Muscle layer of colon (tissue), 2 donors: Measurements from ENCODE around the gene RNF141.

Source experiments
- H3K27ac ChIP-seq: one replicate; pipeline ENCODE4 v1.7.0; 2013; ENCODE audit warnings: low read depth, mild to moderate bottlenecking, low read length, moderate library complexity
- H3K27me3 ChIP-seq, 2 donors: one replicate each; pipeline ENCODE4 v1.7.0; 2013; ENCODE audit warnings: low read length in 2 of 2, mild to moderate bottlenecking in 2 of 2; ENCODE audit not compliant: insufficient read depth in 2 of 2, control insufficient read depth in 1 of 2
- H3K36me3 ChIP-seq: one replicate; pipeline ENCODE4 v1.7.0; 2013; ENCODE audit warnings: mild to moderate bottlenecking, low read length; ENCODE audit not compliant: insufficient read depth
- H3K4me1 ChIP-seq: one replicate; pipeline ENCODE4 v1.7.0; 2013; ENCODE audit warnings: mild to moderate bottlenecking, low read length; ENCODE audit not compliant: insufficient read depth
- H3K4me3 ChIP-seq, 2 donors: one replicate each; pipeline ENCODE4 v1.7.0; 2013; ENCODE audit warnings: low read length in 2 of 2, low read depth in 1 of 2, mild to moderate bottlenecking in 1 of 2, moderate library complexity in 1 of 2
- H3K9ac ChIP-seq: one replicate; pipeline ENCODE4 v1.7.0; 2013; ENCODE audit warnings: low read length
- H3K9me3 ChIP-seq: one replicate; pipeline ENCODE4 v1.7.0; 2013; ENCODE audit warnings: mild to moderate bottlenecking, low read length
- donor health status: abdominal sarcoma.
- donor health status: Adenocarcinoma of cecum.

The RNF141 gene

GRCh38 chr11:10503221-10503620 is 37.8 kb downstream of the RNF141 start:
- H3K27me3 ChIP-seq: no peaks in the 10 kb centered on the region
- H3K27ac ChIP-seq: no peak overlapping the region
- peaks cover 1% of the 10 kb centered on the region for H3K4me1 ChIP-seq
- no peak overlapping the region for H3K9ac ChIP-seq
- H3K36me3 ChIP-seq: peaks cover 7% of the 10 kb centered on the region
- no peaks in the 10 kb centered on the region for H3K9me3 ChIP-seq
- no peak overlapping the region for H3K4me3 ChIP-seq

DNA sequence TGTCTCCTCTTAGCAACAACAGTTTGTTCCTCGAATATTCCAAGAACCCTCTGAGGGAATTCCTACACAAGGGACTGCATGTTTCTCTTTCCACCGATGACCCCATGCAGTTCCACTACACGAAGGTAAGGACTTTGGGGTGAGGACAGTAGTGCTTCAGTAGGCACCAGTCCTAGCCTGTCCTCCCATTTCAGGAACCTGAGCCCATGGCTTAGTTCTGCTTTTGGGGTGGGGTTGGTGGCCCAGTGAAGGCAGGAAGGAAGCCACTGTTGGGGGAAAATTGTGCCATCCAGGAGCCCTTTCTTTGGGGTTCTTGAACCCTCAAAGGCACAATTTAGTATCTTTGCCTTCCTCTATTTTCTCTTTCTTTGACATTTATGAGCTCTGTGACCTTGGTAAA is 38.2 kb downstream of the RNF141 start:
- peaks cover 6% of the 10 kb centered on the region for H3K4me1 ChIP-seq
- H3K4me3 ChIP-seq: no peak overlapping the region
- no peak overlapping the region for H3K9ac ChIP-seq
- H3K36me3 ChIP-seq: peaks cover 7% of the 10 kb centered on the region
- no peak overlapping the region for H3K27ac ChIP-seq
- no peaks in the 10 kb centered on the region for H3K27me3 ChIP-seq
- H3K9me3 ChIP-seq: no peaks in the 10 kb centered on the region

DNA sequence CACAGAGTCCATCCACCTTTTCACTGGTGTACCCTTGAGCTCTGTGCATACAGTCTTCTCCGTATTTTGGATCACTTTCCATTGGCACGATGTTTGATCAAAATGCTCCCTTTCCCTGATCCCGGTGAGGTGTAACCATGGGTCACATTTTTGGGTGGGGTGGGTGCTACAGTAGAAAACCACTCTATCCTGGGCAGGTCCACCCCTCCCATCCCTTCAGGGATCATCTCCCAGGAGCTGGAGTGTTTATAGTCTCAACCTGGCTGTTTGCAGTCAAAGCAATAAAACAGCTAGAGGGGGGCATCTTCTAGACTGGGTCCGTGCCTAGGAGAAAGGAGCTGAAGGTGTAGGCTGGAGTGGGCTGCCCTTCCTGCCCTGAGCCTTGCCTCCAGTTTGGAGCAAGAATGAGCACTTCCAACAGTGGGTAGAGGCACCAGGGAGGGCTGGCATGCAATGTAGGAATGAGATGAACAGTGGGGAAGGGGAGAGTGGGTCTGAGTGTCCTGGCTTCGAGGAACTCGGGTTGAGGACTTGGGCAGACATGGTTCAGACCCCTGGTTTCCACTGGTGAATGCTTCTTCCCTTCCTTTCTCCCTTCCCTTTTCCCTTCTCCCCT is 38.8 kb downstream of the RNF141 start:
- Histone ChIP-seq H3K4me3 (no peak overlapping the region), H3K27me3 (no peaks in the 10 kb centered on the region), H3K36me3 (peaks cover 7% of the 10 kb centered on the region), H3K9me3 (no peaks in the 10 kb centered on the region), H3K4me1 (peaks cover 12% of the 10 kb centered on the region), H3K9ac (no peak overlapping the region), H3K27ac (no peak overlapping the region)

- H3K4me1 ChIP-seq: peaks cover 15% of the 10 kb centered on the region
- H3K27me3 ChIP-seq: no peaks in the 10 kb centered on the region
- H3K9me3 ChIP-seq: no peaks in the 10 kb centered on the region
- H3K36me3 ChIP-seq: peaks cover 7% of the 10 kb centered on the region
- no peak overlapping the region for H3K27ac ChIP-seq
- no peak overlapping the region for H3K9ac ChIP-seq
- H3K4me3 ChIP-seq: no peak overlapping the region
Observed at GRCh38 chr11:10500757-10501684, 40.0 kb downstream of the RNF141 start.

DNA sequence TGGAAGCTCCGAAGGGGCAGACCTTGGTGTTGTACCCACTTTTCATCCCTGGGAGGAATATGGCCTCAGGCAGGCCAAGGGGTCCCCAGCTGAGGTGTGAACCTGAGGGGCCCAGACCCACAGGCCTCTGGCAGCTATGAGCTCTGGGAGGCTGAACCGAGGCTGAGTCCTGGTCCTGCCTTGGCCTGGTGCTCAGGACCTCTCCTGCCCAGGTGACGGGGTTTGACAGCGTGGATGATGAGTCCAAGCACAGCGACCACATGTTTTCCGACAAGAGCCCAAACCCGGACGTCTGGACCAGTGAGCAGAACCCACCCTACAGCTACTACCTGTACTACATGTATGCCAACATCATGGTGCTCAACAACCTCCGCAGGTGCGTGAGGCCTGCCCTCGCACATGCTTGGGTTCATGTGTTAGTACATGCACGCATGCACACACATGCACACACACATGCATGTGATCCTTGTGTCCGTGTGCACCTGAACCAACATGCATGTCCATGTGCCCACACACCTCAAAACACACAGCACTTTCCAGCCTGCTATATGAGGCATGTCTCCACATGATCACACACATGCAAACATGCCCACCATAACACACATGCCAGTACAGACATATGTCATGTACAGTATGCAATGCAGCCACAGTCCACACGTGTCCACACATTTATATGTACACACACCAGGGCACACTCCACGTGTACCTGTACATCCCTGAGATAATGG is 40.9 kb downstream of the RNF141 start:
- Histone ChIP-seq H3K4me1 (peaks cover 15% of the 10 kb centered on the region), H3K36me3 (peaks cover 7% of the 10 kb centered on the region), H3K9ac (no peak overlapping the region), H3K27me3 (no peaks in the 10 kb centered on the region), H3K9me3 (no peaks in the 10 kb centered on the region), H3K4me3 (no peak overlapping the region), H3K27ac (no peak overlapping the region)

GRCh38 chr11:10499452-10499851 is 41.5 kb downstream of the RNF141 start:
- Histone ChIP-seq H3K4me1 (peaks cover 15% of the 10 kb centered on the region), H3K9me3 (no peaks in the 10 kb centered on the region), H3K36me3 (peaks cover 6% of the 10 kb centered on the region), H3K9ac (no peak overlapping the region), H3K27ac (no peak overlapping the region), H3K27me3 (no peaks in the 10 kb centered on the region), H3K4me3 (no peak overlapping the region)

DNA sequence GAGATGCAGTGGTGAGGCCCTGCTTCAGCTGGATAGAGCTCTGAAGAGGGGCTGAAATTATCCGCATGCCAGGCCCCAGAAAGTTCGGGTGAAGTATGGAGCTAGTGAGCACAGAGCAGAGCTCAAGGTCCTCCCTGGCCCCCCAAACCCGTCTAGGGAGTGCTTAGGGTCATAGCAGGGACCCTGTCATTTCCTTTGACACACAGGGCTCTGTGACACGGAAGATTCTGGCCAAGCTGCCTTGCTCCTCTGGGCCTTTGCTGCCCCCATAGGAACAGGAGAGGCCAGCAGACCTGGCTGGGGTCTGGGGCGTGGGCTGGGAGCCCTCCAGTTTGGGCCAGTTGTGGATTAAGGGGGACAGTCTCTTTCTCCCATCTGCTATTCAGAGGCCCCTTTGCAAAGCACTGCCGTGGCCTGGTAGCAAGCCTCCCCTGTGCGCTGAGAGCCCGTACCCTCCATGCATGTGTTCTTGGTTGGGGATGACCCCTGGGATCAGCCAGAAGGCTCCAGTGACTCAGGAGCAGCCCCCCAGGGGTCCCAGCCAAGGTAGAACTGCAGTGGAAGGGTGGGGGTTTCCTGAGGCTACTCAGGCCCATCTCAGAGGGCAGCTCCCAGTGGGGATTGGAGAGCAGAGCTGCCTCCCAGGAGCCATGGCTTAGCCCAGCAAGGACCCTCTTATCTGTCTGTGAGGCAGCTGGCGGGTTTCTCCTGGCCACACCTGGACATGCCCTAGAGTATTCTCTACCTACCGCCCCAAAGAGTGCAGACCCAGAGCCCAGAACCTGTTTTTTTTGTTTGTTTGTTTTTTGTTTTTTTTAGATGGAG is 42.3 kb downstream of the RNF141 start:
- Histone ChIP-seq H3K27ac (no peak overlapping the region), H3K4me3 (no peak overlapping the region), H3K36me3 (peaks cover 4% of the 10 kb centered on the region), H3K9ac (no peak overlapping the region), H3K27me3 (no peaks in the 10 kb centered on the region), H3K4me1 (peaks cover 15% of the 10 kb centered on the region), H3K9me3 (no peaks in the 10 kb centered on the region)

- no peak overlapping the region for H3K4me3 ChIP-seq
- peaks cover 15% of the 10 kb centered on the region for H3K4me1 ChIP-seq
- H3K9me3 ChIP-seq: no peaks in the 10 kb centered on the region
- no peak overlapping the region for H3K9ac ChIP-seq
- no peaks in the 10 kb centered on the region for H3K27me3 ChIP-seq
- no peak overlapping the region for H3K27ac ChIP-seq
- H3K36me3 ChIP-seq: peaks cover 4% of the 10 kb centered on the region
Observed at GRCh38 chr11:10498022-10498400, 43.0 kb downstream of the RNF141 start.

DNA sequence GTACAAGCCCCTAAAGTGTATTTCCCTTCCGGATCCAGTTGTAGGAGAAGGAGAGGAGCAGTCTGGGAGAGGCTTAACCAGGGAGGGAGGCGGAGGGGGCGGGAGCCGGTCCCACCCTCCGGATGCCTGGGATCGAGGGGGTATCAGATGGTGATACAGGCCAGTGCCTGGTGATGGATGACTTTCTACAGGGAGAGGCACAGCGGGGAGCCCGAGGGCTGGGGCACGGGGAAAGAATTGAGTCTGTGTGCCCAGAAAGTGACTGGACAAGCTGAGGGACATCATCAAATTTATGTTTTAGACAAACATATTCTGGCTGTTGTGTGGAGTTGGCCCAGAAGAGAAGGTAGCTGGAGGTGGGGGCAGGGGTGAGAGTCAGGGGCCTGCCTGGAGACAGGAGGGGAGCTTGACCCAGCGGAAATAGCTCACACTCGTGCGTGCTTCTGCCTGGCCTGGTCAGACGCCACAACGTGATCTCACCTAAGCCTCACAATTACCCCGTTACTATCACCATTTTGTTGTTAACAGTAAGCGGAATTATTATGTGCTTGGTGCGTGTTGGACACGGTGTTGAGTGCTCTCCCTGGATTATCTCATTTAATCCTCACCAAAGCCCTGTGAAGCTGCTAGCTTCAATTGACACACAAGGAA is 43.5 kb downstream of the RNF141 start:
- Histone ChIP-seq H3K27ac (no peak overlapping the region), H3K9me3 (no peaks in the 10 kb centered on the region), H3K9ac (no peak overlapping the region), H3K4me1 (peaks cover 15% of the 10 kb centered on the region), H3K36me3 (peaks cover 4% of the 10 kb centered on the region), H3K4me3 (no peak overlapping the region), H3K27me3 (no peaks in the 10 kb centered on the region)

DNA sequence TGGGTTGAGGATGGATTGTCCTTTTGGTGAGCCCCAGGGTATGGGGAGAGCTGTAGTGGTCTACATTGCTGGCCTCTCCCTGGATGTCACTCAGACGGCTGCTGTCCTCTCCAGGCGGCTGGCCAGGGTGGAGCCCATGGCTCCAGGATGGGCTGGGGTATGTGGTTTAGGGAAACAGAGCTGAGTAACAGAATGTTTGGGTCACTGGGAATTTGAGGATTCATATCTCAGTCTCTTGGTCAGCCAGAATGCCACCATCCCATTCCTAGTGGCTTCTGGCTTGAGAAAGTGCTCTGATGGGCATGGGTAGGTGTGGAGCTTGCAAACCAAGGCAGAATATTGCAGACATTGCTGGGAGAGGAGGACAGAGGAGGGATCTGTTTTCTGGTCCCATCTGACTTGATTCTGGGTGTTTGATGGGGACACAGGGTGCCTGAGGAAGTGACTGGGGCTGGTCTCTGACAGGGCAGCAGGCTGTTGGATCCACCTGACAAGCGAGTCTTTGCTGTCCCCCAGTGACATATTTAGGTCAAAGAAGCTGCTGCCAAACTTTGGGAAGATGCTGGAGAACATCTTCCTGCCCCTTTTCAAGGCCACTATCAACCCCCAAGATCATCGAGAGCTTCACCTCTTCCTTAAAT is 44.6 kb downstream of the RNF141 start:
- peaks cover 15% of the 10 kb centered on the region for H3K4me1 ChIP-seq
- H3K36me3 ChIP-seq: peaks cover 4% of the 10 kb centered on the region
- no peaks in the 10 kb centered on the region for H3K27me3 ChIP-seq
- no peak overlapping the region for H3K27ac ChIP-seq
- H3K9ac ChIP-seq: no peak overlapping the region
- H3K9me3 ChIP-seq: no peaks in the 10 kb centered on the region
- H3K4me3 ChIP-seq: no peak overlapping the region
